GM19324 (cell line): ENCODE results near the gene RGS7.
"Not testable (repeated sequence)": the region's sequence is repeated elsewhere in the genome, so short reads cannot be mapped to it uniquely, and the experiment has no call there.

Experiments
- ATAC-seq: cut with Tn5 transposase; IDR thresholded peaks from one replicate; pipeline ENCODE4 v1.9.1; 2021; ENCODE audit warnings: mild to moderate bottlenecking, moderate library complexity; ENCODE audit not compliant: unreplicated experiment, low FRiP score

Gene RGS7

GRCh38 chr1:241275226-241275625 is 81.8 kb downstream of the RGS7 start:
- ATAC-seq = no peak

- ATAC-seq = no peak
Measured at GRCh38 chr1:241274693-241275092, 82.3 kb downstream of the RGS7 start.

DNA sequence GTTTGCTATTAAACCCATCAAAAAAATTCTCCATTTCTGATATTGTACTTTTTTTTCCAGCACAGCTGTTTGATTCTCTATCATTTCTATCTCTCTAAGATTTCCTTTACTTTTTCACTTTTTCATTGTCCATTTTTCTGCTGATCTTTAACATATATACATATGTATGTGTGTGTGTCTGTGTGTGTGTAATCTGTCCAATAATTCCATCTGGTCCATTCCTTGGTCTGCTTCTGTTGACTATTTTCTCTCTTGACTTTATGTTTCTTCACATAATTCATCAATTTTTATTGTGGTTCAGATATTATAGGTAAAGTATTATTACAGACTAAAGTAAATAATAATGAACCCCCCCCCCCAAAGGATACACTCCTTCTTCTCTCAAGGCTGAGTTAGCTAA is 84.2 kb downstream of the RGS7 start:
- ATAC-seq = no peak

- ATAC-seq = no peak
Measured at GRCh38 chr1:241271427-241271826, 85.6 kb downstream of the RGS7 start.

GRCh38 chr1:241270016-241270415 is 87.0 kb downstream of the RGS7 start:
- ATAC-seq = no peak

- no peak for ATAC-seq
Measured at GRCh38 chr1:241269116-241269515, 87.9 kb downstream of the RGS7 start.

DNA sequence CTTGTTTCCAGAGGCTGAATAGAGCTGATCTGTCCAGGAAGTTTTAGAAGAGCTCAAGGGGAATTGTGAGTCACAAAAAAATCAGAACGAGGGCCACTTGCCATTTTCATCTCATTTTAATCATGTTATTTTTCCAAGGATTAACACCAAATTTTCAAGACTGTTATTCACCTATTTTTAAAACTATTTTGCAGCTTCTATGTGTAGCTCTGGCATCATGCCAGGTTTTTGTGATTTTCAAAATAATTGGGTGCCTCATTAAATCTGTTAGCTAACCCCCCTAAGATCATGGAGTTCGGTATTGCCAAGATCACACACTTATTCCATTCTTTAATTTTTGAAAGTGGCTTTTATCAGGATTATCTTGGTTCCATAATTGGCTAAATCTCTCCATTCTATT is 90.9 kb downstream of the RGS7 start:
- ATAC-seq = no peak

DNA sequence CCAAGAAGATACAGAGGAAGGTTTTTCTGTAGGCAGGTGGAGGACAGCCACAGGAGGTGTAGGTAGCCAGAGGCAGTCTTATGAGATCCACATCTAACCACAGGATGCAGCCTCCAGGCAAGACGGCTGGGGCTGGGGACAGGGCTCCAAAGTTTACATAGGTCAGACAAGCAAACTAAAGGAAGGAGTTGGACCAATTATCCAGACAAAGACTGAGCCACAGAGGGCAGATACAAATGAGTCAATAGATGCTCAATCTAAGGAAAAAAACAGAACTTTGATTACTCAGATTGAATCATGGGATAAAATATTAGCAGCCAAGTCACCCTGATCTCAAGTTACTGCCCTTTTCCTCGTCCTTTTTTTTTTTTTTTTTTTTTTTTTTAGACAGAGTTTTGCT is 91.6 kb downstream of the RGS7 start:
- no peak for ATAC-seq

DNA sequence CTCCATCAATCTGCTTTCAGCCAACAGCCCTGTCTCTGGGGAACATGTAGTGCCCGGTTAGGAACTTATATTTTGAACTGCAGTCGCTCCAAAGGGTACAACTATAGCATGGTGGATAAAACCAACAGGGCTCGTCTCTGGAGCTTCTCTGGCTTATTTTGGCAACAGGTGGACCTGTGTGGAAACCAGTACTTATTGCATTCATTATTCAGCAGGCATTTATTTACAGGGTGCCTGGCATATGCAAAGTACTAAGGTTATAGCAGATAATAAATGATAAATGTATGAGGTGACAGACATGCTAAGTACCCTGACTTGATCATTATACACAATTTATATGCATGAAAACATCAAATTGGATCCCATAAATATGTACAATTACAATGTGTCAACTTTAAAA is 93.7 kb downstream of the RGS7 start:
- no peak for ATAC-seq

DNA sequence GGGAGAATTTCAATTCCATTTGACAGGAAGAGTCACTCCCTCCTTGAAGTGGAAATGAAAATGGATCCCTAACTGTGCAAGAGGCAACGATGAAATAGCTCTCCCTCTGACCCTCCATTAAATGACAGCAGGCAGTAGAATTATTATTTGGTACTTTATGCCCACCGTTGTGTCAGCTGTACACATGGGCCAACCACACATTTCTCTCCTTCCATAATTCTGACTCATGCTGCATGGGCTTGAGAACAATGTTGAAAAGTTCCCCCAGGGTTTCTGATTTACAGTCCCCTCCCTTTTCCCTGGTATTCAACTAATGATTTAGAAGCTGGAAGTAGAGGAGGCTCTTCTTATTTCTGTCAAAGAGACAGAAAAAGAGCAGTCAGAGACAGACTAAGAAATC is 103.5 kb downstream of the RGS7 start:
- no peak for ATAC-seq

GRCh38 chr1:241250465-241250864 is 106.5 kb downstream of the RGS7 start:
- ATAC-seq = no peak

DNA sequence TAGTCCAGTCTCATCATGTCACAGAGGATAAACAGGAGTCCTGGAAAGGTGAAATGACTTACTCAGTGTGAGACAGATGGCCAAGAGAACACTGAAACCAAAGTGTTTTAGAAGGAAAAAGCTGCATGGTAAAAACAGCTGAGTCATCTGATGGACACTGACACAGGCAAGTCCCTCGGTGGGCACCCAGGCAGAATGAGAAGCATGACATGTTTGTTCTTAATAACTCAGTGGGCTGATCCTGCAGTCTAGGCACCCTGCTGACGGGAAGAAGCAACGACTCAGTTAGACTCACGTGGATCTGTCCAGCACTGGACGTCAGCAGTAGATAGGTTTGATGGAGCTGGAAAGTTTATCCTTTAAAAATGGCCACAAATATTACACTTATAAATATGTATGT is 116.9 kb downstream of the RGS7 start:
- ATAC-seq = no peak

DNA sequence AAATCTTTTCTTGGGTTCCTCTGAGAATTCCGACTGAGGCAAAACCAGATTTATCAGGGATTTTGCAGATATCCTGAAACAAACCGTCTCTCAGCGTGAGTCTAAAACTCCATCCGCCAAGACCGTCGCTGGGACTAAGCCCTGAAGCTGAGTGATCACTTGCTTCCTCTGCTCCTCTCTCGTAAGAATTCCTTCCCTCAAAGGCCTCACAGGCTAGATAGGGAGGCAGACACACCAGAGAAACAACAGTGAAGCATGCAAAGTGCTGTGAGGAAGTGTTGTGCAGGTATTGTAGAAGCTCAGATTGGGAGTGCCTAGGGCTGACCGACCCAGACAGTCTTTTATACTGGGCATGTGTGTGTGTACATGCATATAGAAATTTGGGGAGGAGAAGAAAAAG is 119.1 kb downstream of the RGS7 start:
- no peak for ATAC-seq

GRCh38 chr1:241235256-241235897 is 121.6 kb downstream of the RGS7 start:
- no peak for ATAC-seq

GRCh38 chr1:241229711-241230110 is 127.3 kb downstream of the RGS7 start:
- no peak for ATAC-seq

DNA sequence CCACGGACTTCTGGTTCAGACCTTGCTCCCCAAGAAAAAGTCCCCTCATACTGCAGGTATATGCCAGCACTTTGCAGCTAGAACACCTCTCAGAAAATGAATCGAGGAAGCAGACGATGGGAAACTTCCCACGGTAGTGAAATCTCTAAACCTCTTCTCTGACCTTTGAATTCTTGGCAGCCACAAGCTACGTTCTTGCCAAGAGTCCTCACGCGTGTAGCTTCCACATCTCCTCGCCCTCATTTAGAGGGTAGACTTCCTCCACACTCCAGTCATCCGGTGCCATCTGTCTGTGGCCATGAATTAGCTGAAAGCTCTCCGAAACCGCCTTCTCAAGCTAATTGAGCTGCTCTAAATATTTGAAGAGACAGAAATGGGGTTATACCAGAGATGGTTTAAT is 127.8 kb downstream of the RGS7 start:
- no peak for ATAC-seq

- ATAC-seq = no peak
Measured at GRCh38 chr1:241228339-241228738, 128.7 kb downstream of the RGS7 start.

GRCh38 chr1:241225741-241226140 is 131.3 kb downstream of the RGS7 start:
- ATAC-seq = no peak

DNA sequence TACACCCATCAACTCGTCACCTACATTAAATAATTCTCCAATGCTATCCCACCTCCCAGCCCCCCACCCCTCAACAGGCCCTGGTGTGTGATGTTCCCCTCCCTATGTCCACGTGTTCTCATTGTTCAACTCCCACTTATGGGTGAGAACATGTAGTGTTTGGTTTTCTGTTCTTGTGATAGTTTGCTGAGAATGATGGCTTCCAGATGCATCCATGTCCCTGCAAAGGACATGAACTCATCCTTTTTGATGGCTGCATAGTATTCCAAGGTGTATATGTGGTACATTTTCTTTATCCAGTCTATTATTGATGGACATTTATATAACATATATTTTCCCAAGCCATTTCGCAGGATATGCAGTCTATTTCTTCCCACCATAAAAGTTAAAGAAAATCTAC is 132.8 kb downstream of the RGS7 start:
- not testable (repeated sequence) for ATAC-seq

GRCh38 chr1:241222813-241223212 is 134.2 kb downstream of the RGS7 start:
- not testable (repeated sequence) for ATAC-seq

- no peak for ATAC-seq
Measured at GRCh38 chr1:241221319-241221718, 135.7 kb downstream of the RGS7 start.

DNA sequence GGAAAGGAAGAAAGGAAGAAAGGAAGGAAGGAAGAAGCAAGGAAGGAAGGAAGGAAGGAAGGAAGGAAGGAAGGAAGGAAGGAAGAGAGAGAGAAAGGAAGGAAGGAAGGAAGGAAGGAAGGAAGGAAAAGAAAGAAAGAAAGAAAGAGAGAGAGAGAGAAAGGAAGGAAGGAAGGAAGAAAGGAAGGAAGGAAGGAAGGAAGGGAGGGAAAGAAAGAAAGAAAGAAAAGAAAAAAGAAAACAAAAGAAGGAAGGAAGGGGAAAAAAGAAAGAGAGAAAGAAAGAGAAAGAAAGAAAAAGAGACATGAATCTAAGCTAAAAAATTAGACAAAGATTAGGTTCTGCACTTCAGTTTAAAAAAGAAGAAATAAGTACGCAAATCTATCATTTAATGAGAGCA is 136.1 kb downstream of the RGS7 start:
- not testable (repeated sequence) for ATAC-seq

GRCh38 chr1:241219449-241219848 is 137.6 kb downstream of the RGS7 start:
- no peak for ATAC-seq
